Measurements from ENCODE around the gene CAMK1D. TPM values are rescaled to one million over a fixed set of nuclear protein-coding genes. Genes with fewer than 3 reads are reported as not detected.

Gene CAMK1D
- total and polyA plus RNA-seq, 2 of the 8 experiments (the other 6 are each of a cell fraction or from before 2014, with no cell fraction given) = 3.5 to 10.6 TPM

- Histone ChIP-seq H2AFZ (ENCODE audit: low read length) (no peak overlapping the region), H3K27ac (ENCODE audit: low read depth, low read length) (no peak overlapping the region), H3K4me1 (replicated peaks in 1 of 4; ENCODE audit: control insufficient read depth in 3 of 4, insufficient read depth in 4 of 4, low read length in 3 of 4) (no peaks in the 10 kb centered on the region), H2AK5ac (ENCODE audit: low read depth, low read length) (no peak overlapping the region), H3K23me2 (ENCODE audit: low read depth, low read length) (peaks cover 2% of the 10 kb centered on the region; the same call in 1 of the 2 replicates), H3K18ac (ENCODE audit: extremely low read depth, low read length) (no peak overlapping the region), H2BK12ac (ENCODE audit: low read depth, low read length) (no peak overlapping the region), H3K23ac (ENCODE audit: insufficient read length) (no peak overlapping the region), H3K4me2 (ENCODE audit: insufficient read depth in 1 of 2, low read depth in 2 of 2, low read length in 2 of 2) (no peak overlapping the region), H3K4ac (replicated peaks; ENCODE audit: insufficient read length, low read depth, low read length) (no peak overlapping the region), H4K8ac (ENCODE audit: extremely low read depth, insufficient read depth, low read length) (no peak overlapping the region), H3K36me3 (ENCODE audit: control insufficient read depth in 2 of 4, insufficient read depth in 4 of 4, low read length in 3 of 4) (no peaks in the 10 kb centered on the region), H4K5ac (ENCODE audit: insufficient read length, low read depth, low read length) (no peak overlapping the region), H3K27me3 (replicated peaks in 1 of 4; ENCODE audit: control insufficient read depth in 3 of 4, extremely low read depth in 1 of 4, insufficient read depth in 3 of 4, low read length in 3 of 4) (no peaks in the 10 kb centered on the region), H3K9ac (replicated peaks in 1 of 4; ENCODE audit: extremely low read depth in 1 of 4, low read depth in 3 of 4, low read length in 3 of 4) (no peak overlapping the region), H3K4me3 (ENCODE audit: extremely low read depth in 1 of 4, insufficient read depth in 2 of 4, low read depth in 3 of 4, low read length in 4 of 4) (no peak overlapping the region), H3K56ac (replicated peaks; ENCODE audit: insufficient read length, low read depth, low read length) (peak overlapping the region; percentile 88), H2BK15ac (ENCODE audit: low read length) (no peak overlapping the region), H4K91ac (replicated peaks; ENCODE audit: insufficient read length, low read length) (no peak overlapping the region), H2BK120ac (replicated peaks; ENCODE audit: low read depth, low read length) (no peak overlapping the region), H2BK20ac (ENCODE audit: low read length) (no peak overlapping the region), H2BK5ac (ENCODE audit: low read depth, low read length) (no peak overlapping the region), H3K9me3 (ENCODE audit: insufficient read depth in 2 of 2, low read depth in 1 of 2, low read length in 1 of 2) (no peaks in the 10 kb centered on the region), H4K20me1 (replicated peaks in 1 of 2; ENCODE audit: control insufficient read depth in 1 of 2, insufficient read depth in 2 of 2, low read length in 2 of 2) (no peaks in the 10 kb centered on the region), H3K79me2 (ENCODE audit: control insufficient read depth in 1 of 2, insufficient read depth in 2 of 2, low read length in 2 of 2) (no peaks in the 10 kb centered on the region), H3K79me1 (ENCODE audit: low read depth, low read length) (no peaks in the 10 kb centered on the region), H3K14ac (ENCODE audit: insufficient read length) (no peak overlapping the region)
- ChIA-PET POLR2A (ENCODE audit: partially characterized antibody) (no interaction called here), CTCF (ENCODE audit: partially characterized antibody) (no interaction called here)
- TF ChIP-seq SP2 (IDR thresholded peaks at IDR 0.05; ENCODE audit: low read length) (no peak), SRF (IDR thresholded peaks at IDR 0.05; ENCODE audit: low read depth, low read length) (no peak), BACH1 (IDR thresholded peaks at IDR 0.05; ENCODE audit: low read length) (no peak), SIN3A (conservative IDR thresholded peaks at IDR 0.05 in 1 of 2, IDR thresholded peaks at IDR 0.05 in 1 of 2; ENCODE audit: low read depth in 1 of 2, low read length in 2 of 2) (no peak)
- DNase-seq (ENCODE audit: low read depth in 1 of 2, low spot score in 2 of 2) (no peak), FAIRE-seq (no peak)
- WGBS, 2 experiments (ENCODE audit: extremely low coverage in 1 of 2, insufficient coverage in 1 of 2, insufficient read length in 1 of 2, insufficient replicate concordance in 2 of 2, low coverage in 1 of 2, low lambda C conversion rate in 2 of 2, missing lambda C conversion rate in 1 of 2) = 82% methylated on average over 1 of the region's 1 CpG; no CpG with 5 or more reads in 1 of the 2 experiments
Observed at GRCh38 chr10:12413369-12413711, 64.0 kb downstream of the CAMK1D start.

Data from H1 (cell line).